T-helper 1 cell (primary cell): ENCODE data around the gene ETFRF1.

Experiments
- DNase-seq, 5 donors: peaks; one replicate each; pipeline ENCODE4 v3.0.0-alpha.2; 2012 to 2020
- total RNA-seq, 4 donors: gene quantifications; one replicate each; lab custom pipeline; 2026; lab: John Stamatoyannopoulos, UW

The ETFRF1 gene
- 20.5 to 33.3 (median 22.3) reads per million in 4 donors for total RNA-seq

GRCh38 chr12:25195056-25195971 is at the start of gene ETFRF1, which contains the start of gene DNAI7:
Gene ETFRF1, plus strand, starts transcription at chr12:25195237. Its CDS starts 8,720 bp downstream, at chr12:25203957.
Gene DNAI7, minus strand, starts transcription at chr12:25195160. Its CDS starts 82 bp downstream, at chr12:25195078.
- peak; percentile 92 to 96 (median 94) for DNase-seq

DNA sequence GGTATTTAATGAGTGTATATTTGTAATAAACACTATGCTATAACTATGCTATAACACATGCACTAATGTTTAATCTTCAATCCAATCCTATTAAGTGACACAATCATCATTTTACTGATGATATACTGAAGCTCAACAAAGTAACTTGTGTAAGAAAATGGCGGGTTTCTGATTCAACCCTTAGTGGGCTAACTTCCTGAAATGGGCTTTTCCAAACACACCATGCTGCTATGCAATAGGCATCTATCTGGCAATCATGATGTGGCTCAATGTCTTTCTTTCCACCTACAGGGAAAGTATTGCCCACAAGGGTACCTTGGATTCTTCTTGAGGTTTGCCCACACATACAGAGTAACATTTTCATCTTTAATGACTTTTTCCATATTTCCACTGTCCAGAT is 48.4 kb upstream of the ETFRF1 start:
- DNase-seq: no peak

GRCh38 chr12:25151476-25151875 is 43.6 kb upstream of the ETFRF1 start:
- DNase-seq: no peak

DNA sequence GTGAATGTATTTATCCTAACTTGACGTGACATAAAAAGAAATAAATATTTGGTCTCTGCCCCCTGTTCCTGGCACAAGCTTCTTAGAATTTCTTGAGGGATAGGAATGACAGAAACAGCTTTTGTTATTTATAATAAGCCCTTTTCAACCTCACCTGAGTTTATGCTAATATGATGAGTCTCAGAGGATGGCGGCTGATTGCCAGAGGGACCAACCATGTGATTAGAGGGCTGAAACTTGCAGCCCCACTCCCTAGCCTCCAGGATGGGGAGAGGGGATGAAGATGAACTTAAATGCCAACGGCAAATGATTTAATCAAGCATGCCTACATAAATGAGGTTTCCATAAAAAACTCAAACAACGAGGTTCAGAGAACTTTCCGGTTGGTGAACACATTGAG is 43.0 kb upstream of the ETFRF1 start:
- DNase-seq: no peak

- peak in 1 of 5 donors; percentile 50 for DNase-seq
Measured at GRCh38 chr12:25155022-25155576, 39.9 kb upstream of the ETFRF1 start.

DNA sequence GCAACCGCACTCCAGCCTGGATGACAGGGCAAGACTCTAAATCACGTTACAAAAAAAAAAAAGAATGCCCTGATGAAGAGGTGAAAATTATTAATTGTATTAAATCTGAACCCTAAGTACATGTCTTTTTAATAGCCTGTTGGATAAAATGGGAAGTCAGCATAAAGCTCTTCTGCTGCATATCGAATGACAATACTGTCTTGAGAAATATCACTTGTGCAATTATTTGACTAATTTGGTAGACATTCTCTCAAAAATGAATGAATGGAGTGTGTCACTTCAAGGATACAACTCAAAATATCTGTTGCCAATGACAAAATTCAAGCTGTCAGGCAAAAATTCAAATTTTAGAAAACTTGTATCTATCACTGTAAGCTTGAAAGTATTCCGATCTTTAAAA is 39.0 kb upstream of the ETFRF1 start:
- no peak for DNase-seq

DNA sequence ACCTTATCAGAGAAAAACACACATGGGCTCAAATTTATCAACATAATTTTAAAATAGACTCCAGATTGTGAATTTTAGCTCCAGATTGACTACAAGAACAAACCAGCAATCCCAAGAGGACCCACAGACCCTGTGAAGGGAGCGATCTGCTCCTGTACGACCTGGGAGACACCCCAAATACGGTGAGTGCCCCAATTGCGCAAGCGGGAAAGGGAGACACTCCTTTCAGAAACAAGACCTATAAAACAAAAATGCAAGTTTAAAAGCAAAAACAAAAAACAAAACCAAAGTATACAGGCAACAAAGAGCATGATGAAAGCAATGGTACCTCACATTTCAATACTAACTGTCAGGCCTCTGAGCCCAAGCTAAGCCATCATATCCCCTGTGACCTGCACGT is 32.2 kb upstream of the ETFRF1 start:
- no peak for DNase-seq

DNA sequence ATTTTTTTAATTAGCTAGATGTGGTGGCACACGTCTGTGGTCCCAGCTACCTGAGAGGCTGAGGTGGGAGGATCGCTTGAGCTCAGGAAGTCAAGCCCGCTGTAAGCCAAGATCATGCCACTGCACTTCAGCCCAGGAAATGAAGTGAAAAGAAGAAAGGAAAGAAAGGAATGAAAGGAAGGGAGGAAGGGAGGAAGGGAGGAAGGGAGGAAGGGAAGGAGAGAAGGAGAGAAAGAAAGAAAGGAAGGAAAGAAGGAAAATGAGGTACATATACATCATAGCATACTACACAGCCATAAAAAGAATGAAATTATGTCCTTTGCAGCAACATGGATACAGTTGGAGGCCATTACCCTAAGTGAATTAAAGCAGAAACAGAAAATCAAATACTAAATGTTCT is 12.3 kb upstream of the ETFRF1 start:
- no peak for DNase-seq

GRCh38 chr12:25184132-25184531 is 10.9 kb upstream of the ETFRF1 start:
- DNase-seq: no peak

GRCh38 chr12:25186038-25186787 is 8.8 kb upstream of the ETFRF1 start:
- peak in 1 of 5 donors; percentile 9 for DNase-seq

- peak in 1 of 5 donors; percentile 40 for DNase-seq
Measured at GRCh38 chr12:25186788-25187402, 8.1 kb upstream of the ETFRF1 start.

GRCh38 chr12:25187781-25188180 is 7.3 kb upstream of the ETFRF1 start:
- DNase-seq: no peak

DNA sequence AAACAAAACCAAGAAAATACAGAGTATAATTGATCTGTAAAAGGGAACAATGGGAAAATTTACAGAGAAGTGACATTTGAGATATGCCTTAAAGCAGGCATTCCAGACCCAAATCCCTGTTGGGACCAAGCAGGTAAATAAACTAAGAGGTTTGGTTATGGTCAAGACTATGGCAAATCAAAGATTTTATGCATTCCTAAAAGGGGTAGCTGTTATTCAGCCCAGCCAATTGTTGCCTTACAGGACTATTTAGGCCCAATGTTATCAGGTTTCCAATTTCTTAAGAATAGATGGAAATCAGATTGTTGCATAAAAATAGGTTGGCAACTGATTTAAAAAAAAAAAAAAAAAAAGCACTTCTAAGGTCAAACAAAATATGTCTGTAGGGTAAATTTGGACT is 5.4 kb upstream of the ETFRF1 start:
- DNase-seq: no peak

- no peak for DNase-seq
Measured at GRCh38 chr12:25190793-25191192, 4.2 kb upstream of the ETFRF1 start.

DNA sequence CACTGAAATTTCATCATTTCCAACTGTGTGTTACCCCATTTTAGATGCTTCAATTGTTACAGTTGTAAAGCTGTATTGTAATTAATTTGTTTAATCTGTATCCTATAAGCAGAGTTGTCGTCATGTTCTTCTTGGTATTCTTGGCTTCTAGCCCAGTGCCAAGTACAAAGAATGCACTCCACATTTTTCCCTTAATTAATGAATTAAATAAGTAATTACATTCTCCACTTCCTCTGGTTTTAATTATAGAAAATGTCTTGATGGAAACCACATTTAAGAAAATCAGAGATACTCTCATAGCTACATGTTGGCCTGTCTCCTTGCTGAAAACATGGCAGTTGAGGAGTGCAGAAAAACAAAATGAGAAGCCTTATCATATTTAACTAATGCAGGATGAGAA is 823 bp upstream of the ETFRF1 start:
- DNase-seq: no peak

DNA sequence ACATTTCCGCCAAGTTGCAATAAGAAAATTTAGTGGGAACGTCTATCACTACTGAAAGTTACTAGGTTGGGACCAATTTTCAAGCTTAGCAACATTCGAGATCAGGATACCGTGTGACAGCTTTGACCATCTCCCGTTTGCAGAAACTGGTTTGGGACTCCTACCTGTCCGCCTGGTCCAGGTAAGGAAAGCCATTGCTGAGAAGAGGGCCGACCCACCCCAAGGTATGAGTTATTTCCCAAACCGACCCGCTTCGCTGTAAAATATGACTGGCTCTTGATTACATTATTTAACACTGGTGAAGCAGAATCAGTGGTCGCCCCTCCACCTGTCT is 348 bp upstream of the ETFRF1 start:
- DNase-seq: no peak

DNA sequence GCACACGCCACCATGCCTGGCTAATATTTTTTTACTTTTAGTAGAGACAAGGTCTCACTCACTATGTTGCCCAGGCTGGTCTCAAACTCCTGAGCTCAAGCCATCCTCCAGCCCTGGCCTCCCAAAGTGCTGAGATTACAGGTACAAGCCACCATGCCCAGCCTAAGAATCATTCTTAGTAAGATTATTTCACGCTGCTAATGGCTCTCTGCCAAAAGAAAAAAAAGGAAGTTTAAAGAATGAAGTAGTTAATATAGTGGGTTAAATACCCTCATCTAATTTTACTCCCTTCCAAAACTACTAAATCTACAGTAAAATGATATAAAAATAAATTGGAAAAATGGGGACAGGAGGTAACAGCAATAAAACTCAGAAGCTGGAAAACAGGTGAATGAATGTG is 2.6 kb downstream of the ETFRF1 start:
- no peak for DNase-seq

- no peak for DNase-seq
Measured at GRCh38 chr12:25200703-25201102, 5.7 kb downstream of the ETFRF1 start.

- no peak for DNase-seq
Measured at GRCh38 chr12:25202137-25202536, 7.1 kb downstream of the ETFRF1 start.

GRCh38 chr12:25207411-25207810 is 12.4 kb downstream of the ETFRF1 start:
- no peak for DNase-seq

- DNase-seq: no peak
Measured at GRCh38 chr12:25207846-25208245, 12.8 kb downstream of the ETFRF1 start.

DNA sequence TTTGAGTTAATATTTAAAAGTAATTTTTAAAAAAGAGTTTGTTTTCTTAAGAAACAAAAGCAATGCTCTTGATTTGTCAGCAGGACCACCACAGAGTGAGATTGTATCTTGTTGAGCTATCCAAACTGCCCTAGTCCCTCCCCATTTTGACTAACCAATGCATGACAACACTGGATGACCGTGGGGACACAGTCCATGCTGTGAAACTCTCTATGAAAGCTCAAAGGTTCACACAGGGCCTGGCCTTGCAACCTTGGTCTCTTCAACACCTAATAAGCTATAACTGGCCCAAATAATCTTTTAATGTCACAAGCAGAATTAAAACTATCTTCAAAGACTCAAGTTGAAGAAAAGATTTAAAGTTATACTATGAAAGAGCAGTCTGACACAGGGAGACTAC is 13.5 kb downstream of the ETFRF1 start:
- DNase-seq: no peak

- DNase-seq: no peak
Measured at GRCh38 chr12:25213338-25213737, 18.3 kb downstream of the ETFRF1 start.
